ENCODE measurements around the gene CDKN2AIP.

CDKN2AIP gene

DNA sequence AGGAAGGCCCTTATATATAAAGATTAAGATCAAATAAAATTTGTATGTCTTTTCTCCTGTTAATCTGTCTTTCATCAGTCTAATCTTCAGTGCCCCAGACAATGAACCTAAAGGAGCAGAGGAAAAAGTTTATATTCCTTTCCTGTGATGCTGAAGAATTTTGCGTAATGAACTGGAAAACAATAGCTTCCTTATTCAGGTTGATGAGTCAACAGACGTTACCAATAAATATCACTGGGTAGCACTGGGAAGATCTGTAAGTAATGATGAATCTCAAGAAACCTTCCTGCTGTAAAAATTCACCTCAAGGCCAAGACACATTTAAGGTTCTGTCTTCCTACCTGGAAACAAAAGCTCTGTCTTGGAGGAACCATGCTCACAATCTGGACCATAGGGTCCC, 25.5 kb downstream of the CDKN2AIP start:
- no peak overlapping the region for H3K27ac ChIP-seq (replicated peaks)
- no peak for DNase-seq (ENCODE audit: low read depth in 1 of 2, low spot score in 1 of 2)
- TF ChIP-seq GABPA (IDR thresholded peaks at IDR 0.05; ENCODE audit: low read depth) (no peak), SPI1 (IDR thresholded peaks at IDR 0.05; ENCODE audit: borderline replicate concordance, low read depth) (no peak)
- no peaks in the 10 kb centered on the region for H3K27me3 ChIP-seq (ENCODE audit: insufficient read depth, poor library complexity, severe bottlenecking)
- no peak overlapping the region for H3K4me3 ChIP-seq (replicated peaks; ENCODE audit: insufficient read depth, low read length)

DNA sequence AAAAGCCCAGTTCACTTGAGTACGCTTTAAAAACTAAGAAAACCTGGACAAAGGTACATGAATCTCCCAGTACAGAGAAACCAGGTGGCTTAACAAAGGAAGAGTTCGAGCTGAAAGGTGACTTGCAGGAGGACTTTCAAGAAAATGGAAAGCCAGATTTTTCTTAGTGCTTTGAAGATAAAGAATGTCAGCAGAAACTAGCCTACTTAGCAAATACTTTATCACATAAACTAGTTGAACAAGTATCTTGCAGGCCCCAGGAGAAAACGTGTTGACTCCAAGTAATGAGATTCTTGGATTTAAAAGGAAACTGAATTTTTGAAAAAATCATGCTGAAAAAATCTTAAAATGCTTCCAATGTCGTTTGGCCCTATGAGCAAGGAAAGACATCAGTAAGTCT, 26.4 kb downstream of the CDKN2AIP start:
- H3K27ac ChIP-seq (replicated peaks), result no peak overlapping the region
- no peaks in the 10 kb centered on the region for H3K27me3 ChIP-seq (ENCODE audit: insufficient read depth, poor library complexity, severe bottlenecking)
- no peak overlapping the region for H3K4me3 ChIP-seq (replicated peaks; ENCODE audit: insufficient read depth, low read length)
- TF ChIP-seq SPI1 (IDR thresholded peaks at IDR 0.05; ENCODE audit: borderline replicate concordance, low read depth), result no peak
- TF ChIP-seq, protein P1, sequence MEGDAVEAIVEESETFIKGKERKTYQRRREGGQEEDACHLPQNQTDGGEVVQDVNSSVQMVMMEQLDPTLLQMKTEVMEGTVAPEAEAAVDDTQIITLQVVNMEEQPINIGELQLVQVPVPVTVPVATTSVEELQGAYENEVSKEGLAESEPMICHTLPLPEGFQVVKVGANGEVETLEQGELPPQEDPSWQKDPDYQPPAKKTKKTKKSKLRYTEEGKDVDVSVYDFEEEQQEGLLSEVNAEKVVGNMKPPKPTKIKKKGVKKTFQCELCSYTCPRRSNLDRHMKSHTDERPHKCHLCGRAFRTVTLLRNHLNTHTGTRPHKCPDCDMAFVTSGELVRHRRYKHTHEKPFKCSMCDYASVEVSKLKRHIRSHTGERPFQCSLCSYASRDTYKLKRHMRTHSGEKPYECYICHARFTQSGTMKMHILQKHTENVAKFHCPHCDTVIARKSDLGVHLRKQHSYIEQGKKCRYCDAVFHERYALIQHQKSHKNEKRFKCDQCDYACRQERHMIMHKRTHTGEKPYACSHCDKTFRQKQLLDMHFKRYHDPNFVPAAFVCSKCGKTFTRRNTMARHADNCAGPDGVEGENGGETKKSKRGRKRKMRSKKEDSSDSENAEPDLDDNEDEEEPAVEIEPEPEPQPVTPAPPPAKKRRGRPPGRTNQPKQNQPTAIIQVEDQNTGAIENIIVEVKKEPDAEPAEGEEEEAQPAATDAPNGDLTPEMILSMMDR (IDR thresholded peaks at IDR 0.05; ENCODE audit: insufficient read depth, low read length), result no peak
- TF ChIP-seq, protein P2, sequence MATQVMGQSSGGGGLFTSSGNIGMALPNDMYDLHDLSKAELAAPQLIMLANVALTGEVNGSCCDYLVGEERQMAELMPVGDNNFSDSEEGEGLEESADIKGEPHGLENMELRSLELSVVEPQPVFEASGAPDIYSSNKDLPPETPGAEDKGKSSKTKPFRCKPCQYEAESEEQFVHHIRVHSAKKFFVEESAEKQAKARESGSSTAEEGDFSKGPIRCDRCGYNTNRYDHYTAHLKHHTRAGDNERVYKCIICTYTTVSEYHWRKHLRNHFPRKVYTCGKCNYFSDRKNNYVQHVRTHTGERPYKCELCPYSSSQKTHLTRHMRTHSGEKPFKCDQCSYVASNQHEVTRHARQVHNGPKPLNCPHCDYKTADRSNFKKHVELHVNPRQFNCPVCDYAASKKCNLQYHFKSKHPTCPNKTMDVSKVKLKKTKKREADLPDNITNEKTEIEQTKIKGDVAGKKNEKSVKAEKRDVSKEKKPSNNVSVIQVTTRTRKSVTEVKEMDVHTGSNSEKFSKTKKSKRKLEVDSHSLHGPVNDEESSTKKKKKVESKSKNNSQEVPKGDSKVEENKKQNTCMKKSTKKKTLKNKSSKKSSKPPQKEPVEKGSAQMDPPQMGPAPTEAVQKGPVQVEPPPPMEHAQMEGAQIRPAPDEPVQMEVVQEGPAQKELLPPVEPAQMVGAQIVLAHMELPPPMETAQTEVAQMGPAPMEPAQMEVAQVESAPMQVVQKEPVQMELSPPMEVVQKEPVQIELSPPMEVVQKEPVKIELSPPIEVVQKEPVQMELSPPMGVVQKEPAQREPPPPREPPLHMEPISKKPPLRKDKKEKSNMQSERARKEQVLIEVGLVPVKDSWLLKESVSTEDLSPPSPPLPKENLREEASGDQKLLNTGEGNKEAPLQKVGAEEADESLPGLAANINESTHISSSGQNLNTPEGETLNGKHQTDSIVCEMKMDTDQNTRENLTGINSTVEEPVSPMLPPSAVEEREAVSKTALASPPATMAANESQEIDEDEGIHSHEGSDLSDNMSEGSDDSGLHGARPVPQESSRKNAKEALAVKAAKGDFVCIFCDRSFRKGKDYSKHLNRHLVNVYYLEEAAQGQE (IDR thresholded peaks at IDR 0.05; ENCODE audit: insufficient replicate concordance, low read depth), result no peak
- TF ChIP-seq GABPA (IDR thresholded peaks at IDR 0.05; ENCODE audit: low read depth), result no peak
- no peak for TF ChIP-seq POLR2AphosphoS5 (IDR thresholded peaks at IDR 0.05; ENCODE audit: low read depth)
- DNase-seq (ENCODE audit: low read depth in 1 of 2, low spot score in 1 of 2), result no peak

DNA sequence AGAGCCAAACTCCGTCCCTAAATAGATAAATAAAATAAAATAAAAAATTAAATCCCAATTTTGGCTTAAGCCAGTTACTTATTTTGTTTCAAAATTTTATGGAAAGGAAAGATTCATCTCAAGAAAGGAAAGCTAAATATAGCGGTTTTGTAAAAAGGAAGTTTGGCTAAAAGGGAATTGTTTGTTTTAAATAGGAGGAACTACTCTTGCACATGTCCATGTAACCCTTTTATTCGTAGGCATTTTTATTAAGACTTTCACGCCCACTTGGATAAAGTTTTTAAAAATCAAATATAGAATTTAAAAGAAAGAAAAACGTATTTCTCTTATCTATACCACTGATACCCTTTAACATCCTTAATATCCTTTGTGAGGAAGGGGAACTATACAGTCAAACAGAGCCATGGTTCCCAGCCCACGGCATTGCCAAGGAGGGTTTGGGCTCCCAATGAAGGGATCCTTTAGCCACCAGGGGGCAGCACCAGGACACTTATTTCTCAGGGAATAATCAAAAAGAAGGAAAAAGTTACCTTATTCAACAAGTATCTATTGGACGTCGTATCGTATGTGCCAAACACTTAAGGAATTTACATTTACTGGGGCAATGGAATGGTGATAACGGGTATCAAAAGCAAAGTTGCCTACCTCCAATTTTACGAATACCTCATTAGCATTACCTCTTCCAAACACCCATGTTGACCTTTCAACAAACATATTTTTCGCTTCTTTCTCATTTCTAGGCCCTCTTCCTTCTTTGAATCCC, 27.7 kb downstream of the CDKN2AIP start:
- Histone ChIP-seq H3K27ac (replicated peaks) (no peak overlapping the region), H3K27me3 (ENCODE audit: insufficient read depth, poor library complexity, severe bottlenecking) (no peaks in the 10 kb centered on the region), H3K4me3 (replicated peaks; ENCODE audit: insufficient read depth, low read length) (no peak overlapping the region)
- TF ChIP-seq SPI1 (IDR thresholded peaks at IDR 0.05; ENCODE audit: borderline replicate concordance, low read depth) (peak; percentile 1; the same call in 1 of the 2 replicates), GABPA (IDR thresholded peaks at IDR 0.05; ENCODE audit: low read depth) (no peak), POLR2AphosphoS5 (IDR thresholded peaks at IDR 0.05; ENCODE audit: low read depth) (no peak)
- TF ChIP-seq, protein P2 (IDR thresholded peaks at IDR 0.05; ENCODE audit: insufficient replicate concordance, low read depth), result no peak
- TF ChIP-seq, protein P1 (IDR thresholded peaks at IDR 0.05; ENCODE audit: insufficient read depth, low read length), result peak; percentile 38
- DNase-seq (ENCODE audit: low read depth in 1 of 2, low spot score in 1 of 2), result peak in 1 of 2 experiments; percentile 87

DNA sequence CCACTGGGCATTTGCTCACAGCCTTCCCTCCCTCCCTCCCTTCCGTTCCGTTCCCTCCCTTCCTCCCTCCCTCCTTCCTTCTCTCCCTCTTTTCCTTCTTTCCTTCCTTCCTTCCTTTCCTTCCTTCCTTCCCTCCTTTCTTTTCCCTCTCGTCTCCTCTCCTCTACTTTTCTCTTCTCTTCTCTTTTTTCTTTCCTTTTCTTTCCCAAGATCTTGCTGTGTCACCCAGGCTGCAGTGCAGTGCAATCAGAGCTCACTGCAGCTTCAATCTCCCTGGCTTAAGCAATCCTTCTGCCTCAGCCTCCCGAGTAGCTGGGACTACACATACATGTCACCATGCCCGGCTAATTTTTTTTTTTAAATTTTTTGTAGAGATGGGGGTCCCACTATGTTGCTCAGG, 33.7 kb downstream of the CDKN2AIP start:
- TF ChIP-seq SPI1 (IDR thresholded peaks at IDR 0.05; ENCODE audit: borderline replicate concordance, low read depth) (no peak), POLR2AphosphoS5 (IDR thresholded peaks at IDR 0.05; ENCODE audit: low read depth) (no peak), GABPA (IDR thresholded peaks at IDR 0.05; ENCODE audit: low read depth) (no peak)
- Histone ChIP-seq H3K27ac (replicated peaks) (no peak overlapping the region), H3K4me3 (replicated peaks; ENCODE audit: insufficient read depth, low read length) (no peak overlapping the region), H3K27me3 (ENCODE audit: insufficient read depth, poor library complexity, severe bottlenecking) (no peaks in the 10 kb centered on the region)
- DNase-seq (ENCODE audit: low read depth in 1 of 2, low spot score in 1 of 2), result no peak

Data from HL-60 (cell line).